HG03108 (cell line): ENCODE data around the gene CRYGN.
A peak's percentile ranks its signal among the peaks of the same experiment; 100 is the strongest.

ENCODE experiments used
- ATAC-seq: cut with Tn5 transposase; IDR thresholded peaks from one replicate; pipeline ENCODE4 v1.9.1; 2021; ENCODE audit warnings: moderate library complexity; ENCODE audit not compliant: unreplicated experiment

Gene CRYGN

DNA sequence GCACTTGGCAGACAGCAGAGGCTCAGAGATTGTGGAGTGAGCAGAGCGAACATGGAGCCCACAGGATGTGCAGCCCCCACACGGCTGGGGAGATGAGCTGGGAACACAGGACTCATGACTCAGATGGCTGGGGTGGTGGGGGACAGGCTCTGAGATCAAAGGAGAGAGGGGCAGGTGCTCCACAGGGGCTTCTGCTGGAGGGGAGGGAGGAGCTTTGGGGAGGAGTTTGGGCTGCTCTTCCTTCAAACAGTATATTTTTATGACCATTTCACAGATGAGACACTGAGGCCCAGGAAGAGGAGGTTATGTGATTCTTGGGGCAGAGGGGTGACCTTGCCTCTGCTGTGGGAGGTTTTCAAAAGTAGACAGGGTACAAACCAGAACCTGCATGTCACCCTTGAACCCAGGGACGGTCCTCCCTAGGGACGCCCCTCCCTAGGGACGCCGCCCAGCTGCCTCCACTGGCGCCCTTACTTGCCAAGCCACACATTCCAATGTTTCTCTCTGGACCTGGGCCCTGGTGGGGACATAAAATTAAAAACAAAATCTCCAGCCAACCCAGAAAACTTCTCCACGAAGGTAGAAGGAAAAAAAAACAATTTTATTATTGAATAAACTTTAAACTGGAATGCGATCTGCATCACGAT lies 981 bp upstream of the CRYGN start:
- ATAC-seq: no peak

DNA sequence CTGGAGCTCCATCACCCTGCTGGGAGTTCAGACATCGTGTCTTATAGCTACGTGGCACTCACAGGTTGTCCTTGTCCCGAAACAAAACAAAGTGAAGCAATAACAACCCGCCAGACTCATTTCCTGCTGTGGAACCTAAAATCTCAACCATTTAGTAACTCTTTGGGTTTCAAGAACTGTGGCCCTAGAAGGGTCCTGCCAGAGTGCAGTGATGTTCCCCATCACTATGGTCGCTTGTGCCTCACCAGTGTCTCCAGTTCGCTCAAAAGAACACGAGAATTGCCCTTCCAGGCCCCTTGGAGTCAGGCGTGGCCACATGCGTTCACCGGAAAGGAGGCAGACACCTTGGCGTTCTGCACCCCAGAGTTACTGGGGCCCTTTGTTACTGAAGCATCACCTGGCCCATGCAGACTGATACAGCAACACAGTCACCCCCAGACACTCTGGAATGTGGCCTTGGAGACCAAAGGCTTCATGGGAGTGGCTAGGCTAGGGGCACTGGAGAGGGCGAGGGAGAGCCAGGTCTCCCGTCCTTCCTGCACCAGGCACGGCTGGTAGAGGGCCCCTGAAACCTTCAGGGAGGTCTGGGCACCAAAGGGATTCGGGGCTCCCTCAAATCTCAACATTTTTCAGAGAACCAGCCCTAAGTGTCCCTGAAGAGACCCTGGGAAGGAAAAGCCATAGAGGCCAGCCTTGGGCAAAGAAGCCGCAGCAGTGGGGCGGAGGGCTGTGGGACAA lies 908 bp downstream of the CRYGN start:
- ATAC-seq: no peak

- ATAC-seq: no peak
Observed at GRCh38 chr7:151437866-151438516, 1.9 kb downstream of the CRYGN start.

- ATAC-seq: no peak
Observed at GRCh38 chr7:151437159-151437553, 2.8 kb downstream of the CRYGN start.

GRCh38 chr7:151436446-151437158 lies 3.3 kb downstream of the CRYGN start:
- ATAC-seq: no peak

DNA sequence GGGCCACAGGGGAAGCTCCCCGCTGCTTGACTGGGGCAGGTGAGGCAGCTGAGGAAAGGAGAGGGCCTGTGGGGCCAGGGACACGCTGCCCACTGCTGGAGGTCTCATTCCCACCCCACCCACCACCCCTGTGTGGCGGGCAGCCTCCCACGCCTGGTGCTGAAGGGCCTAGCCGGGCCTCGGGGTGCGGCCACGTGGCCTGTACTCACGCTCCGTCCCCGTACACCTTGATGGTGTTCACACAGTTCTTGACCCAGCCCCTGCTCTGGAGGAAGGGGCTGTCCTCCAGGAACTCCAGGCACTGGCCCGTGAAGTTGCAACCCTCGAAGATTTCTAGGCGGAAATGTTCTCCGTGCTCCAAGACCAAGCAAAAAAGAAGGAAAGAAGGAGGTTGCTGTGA lies 4.0 kb downstream of the CRYGN start:
- ATAC-seq: no peak

GRCh38 chr7:151435103-151435916 lies 4.6 kb downstream of the CRYGN start:
- no peak for ATAC-seq

DNA sequence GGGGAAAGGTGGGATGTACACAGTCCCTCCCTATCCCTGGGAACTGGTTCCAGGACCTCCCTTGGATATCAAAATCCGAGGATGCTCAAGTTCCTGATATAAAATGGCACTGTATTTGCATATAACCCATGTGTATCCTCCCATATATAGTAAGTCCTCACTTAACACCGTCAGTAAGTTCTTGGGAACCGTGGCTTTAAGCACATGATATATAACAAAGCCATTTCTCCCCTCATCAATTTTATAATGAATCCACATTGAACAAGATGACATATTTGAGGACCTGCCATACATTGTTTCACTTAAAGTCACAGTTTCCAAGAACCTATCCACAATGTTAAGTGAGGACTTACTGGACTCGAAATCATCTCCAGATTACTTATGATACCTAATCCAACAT lies 5.4 kb downstream of the CRYGN start:
- no peak for ATAC-seq

DNA sequence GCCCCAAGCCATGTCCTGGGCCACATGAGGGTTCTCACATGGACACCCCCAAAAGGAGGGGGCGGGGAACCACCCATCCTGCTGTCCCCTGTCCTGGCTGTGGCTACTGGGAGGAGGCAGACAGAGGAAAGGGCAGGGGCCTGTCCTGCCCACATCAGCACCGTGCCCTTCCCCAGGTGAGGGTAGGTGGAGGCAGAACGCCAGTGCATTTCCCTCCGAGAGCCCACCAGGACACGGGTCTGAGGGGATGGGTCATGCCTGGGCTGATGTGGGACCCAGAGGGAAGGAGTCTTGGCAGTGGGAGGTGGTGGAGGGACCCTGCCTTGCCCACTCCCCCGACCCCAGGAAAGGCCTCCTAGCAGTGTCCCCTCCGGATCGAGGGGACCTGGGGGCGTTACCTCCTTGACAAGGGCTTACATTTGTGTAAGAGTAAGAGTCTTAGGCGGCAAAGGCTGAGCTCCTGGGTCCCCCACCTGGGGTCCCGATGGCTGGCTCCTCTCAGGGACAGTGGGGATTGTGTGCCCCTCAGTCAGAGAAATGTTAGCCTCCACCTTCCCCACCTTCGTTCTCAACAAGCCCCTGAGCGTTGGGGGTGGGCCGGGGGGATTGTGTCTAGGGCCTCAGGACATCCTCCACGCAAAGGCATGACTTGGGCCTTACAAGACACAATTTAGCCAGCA lies 6.1 kb downstream of the CRYGN start:
- ATAC-seq: no peak

GRCh38 chr7:151432658-151433521 lies 7.1 kb downstream of the CRYGN start:
- peak; percentile 67 for ATAC-seq

DNA sequence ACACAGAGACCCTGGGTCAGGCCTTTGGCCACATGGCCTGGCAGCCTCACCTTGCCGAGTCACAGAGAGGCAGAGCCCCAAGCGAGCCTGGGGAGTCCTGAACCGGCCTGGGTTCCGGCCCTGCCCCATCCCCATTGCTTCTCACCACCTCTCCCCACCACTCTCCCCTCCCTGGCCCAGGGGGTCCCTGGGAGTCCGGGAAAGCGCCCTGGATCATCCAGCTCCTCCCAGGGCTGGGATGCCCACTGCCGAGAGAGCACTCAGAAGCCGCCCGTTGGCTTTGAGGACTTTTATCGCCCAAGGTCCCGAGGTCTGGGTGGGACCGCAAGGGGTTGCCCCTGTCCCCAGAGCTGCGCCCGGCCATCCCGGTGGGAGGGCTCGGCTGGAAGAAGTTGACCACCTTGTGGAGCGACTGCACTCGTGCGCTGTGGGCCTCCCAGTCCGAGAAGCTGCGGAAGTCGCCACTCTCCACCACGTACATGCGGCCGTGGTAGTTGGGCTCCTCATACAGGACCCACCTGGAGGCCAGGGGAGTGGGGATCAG lies 8.1 kb downstream of the CRYGN start:
- no peak for ATAC-seq

DNA sequence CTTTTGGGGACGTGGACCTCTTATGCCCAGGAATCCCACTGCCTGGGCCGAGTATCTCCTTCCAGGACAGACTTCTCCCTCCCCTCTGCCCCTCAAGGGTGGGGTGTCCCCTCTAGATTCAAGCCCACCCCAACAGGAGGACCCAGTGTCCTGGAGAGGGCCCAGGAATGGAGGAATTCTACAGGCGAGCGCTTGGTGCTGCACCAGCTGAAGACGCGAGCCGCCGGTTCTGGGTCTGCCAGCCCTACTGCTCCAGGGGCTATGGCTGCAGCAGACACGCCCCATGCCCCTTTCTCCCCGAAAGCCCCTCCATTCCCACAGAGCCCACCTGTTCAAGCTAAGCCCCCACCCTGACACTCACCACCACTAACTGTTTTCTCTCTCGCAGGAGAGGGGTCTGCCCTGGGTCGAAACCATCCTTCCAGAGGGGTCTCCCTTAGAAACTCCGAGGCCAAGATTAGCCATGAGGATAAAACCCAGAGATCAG lies 8.6 kb downstream of the CRYGN start:
- ATAC-seq: no peak

GRCh38 chr7:151430391-151431205 lies 9.3 kb downstream of the CRYGN start:
- ATAC-seq: no peak

GRCh38 chr7:151429560-151430331 lies 10.2 kb downstream of the CRYGN start:
- peak; percentile 42 for ATAC-seq

- no peak for ATAC-seq
Observed at GRCh38 chr7:151429237-151429559, 10.7 kb downstream of the CRYGN start.

GRCh38 chr7:151428378-151429236 lies 11.3 kb downstream of the CRYGN start:
- no peak for ATAC-seq
